Lung (tissue), 13 donors: ENCODE measurements around the gene COPB2. TPM values are rescaled to one million over a fixed set of nuclear protein-coding genes. Genes with fewer than 3 reads are reported as not detected.

Experiments used
- ATAC-seq: fragments of 200-7000 bp; cut with Tn5 transposase; one replicate; pipeline ENCODE4 v1.9.1; 2020; ENCODE audit warnings: moderate number of reproducible peaks; ENCODE audit not compliant: insufficient read depth, low FRiP score
- DNase-seq, 3 donors: peaks; one replicate each; pipeline ENCODE4 v3.0.0-alpha.2; 2013 to 2017
- H3K27ac ChIP-seq, 2 donors: one replicate each; pipeline ENCODE4 v1.5.1; 2013; ENCODE audit warnings: mild to moderate bottlenecking in 2 of 2, moderate library complexity in 2 of 2, control low read depth in 1 of 2, inconsistent platforms in 1 of 2, low read depth in 1 of 2, low read length in 1 of 2
- H3K27me3 ChIP-seq, 3 donors: one replicate each; pipeline ENCODE4 v1.5.1; 2013; ENCODE audit warnings: low read length in 2 of 3; ENCODE audit not compliant: control insufficient read depth in 3 of 3, insufficient read depth in 3 of 3
- H3K36me3 ChIP-seq, 4 donors: one replicate each; pipeline ENCODE4 v1.5.1; 2013; ENCODE audit warnings: low read length in 4 of 4, mild to moderate bottlenecking in 1 of 4, moderate library complexity in 1 of 4; ENCODE audit not compliant: control insufficient read depth in 4 of 4, insufficient read depth in 4 of 4
- H3K4me1 ChIP-seq, 5 donors: one replicate each; pipeline ENCODE4 v1.5.1; 2013; ENCODE audit warnings: low read length in 5 of 5, mild to moderate bottlenecking in 2 of 5, moderate library complexity in 1 of 5; ENCODE audit not compliant: control insufficient read depth in 5 of 5, insufficient read depth in 5 of 5
- H3K4me3 ChIP-seq: one replicate; pipeline ENCODE4 v1.5.1; 2013; ENCODE audit warnings: mild to moderate bottlenecking, control low read depth, moderate library complexity
- H3K9ac ChIP-seq, 2 donors: one replicate each; pipeline ENCODE4 v1.5.1; 2013; ENCODE audit warnings: low read length in 2 of 2, control low read depth in 1 of 2; ENCODE audit not compliant: insufficient read depth in 1 of 2
- H3K9me3 ChIP-seq, 4 donors: one replicate each; pipeline ENCODE4 v1.5.1; 2013; ENCODE audit warnings: low read length in 3 of 4, mild to moderate bottlenecking in 1 of 4, moderate library complexity in 1 of 4; ENCODE audit not compliant: control insufficient read depth in 4 of 4, insufficient read depth in 3 of 4
- CTCF ChIP-seq: IDR thresholded peaks from 2 replicates; pipeline ENCODE4 v1.5.1; 2012; ENCODE audit warnings: mild to moderate bottlenecking; ENCODE audit errors: control extremely low read depth, extremely low read depth
- WGBS, 2 donors: extraction: QIAGEN DNeasy Blood & Tissue Kit; methylation state at CpG; one replicate each; pipeline ENCODE4 v1.1.7; 2013; 5-methylcytosine and 5-hydroxymethylcytosine counted together
- polyA plus RNA-seq, 2 donors: library from polyadenylated mRNA; stranded (reverse); fragments of 200-250 nt; gene quantifications; one replicate each; pipeline ENCODE4 v1.2.1, GENCODE V29; 2013
- small RNA-seq: library from RNA; depleted of rRNA; stranded (forward); fragments of <200 nt; gene quantifications from one replicate; pipeline ENCODE3, GENCODE V24; 2014; ENCODE audit warnings: low replicate concordance
- total RNA-seq, 2 donors: library from RNA; depleted of rRNA in 1 of 2; stranded (reverse); fragments of >200 nt in 1 of 2; gene quantifications; one replicate each; pipeline ENCODE4 v1.2.1, GENCODE V29; 2014 to 2021
- donor health status: control.
- donor health status: control.
- donor health status: Bipolar disorder and iron deficiency.
- donor health status: healthy.
- donor health status: DM: yes; HTN: yes; CAD: no.

COPB2 gene
- total and polyA plus RNA-seq, 4 donors = 36.9 to 136 (median 103) TPM

GRCh38 chr3:139307601-139308555, 81.6 kb downstream of the COPB2 start:
- TF ChIP-seq CTCF = no peak
- DNase-seq = no peak
- 90 to 92% methylated on average over 6 of the region's 6 CpGs for WGBS, 2 donors

More at GRCh38 chr3:139307601-139308555, 81.6 kb downstream of the COPB2 start:
- no peaks in the 10 kb centered on the region for H3K27me3 ChIP-seq
- no peak overlapping the region for H3K9ac ChIP-seq
- no peak overlapping the region for H3K27ac ChIP-seq
- no peaks in the 10 kb centered on the region for H3K36me3 ChIP-seq
- no peak for ATAC-seq
- no peaks in the 10 kb centered on the region for H3K4me1 ChIP-seq
- H3K9me3 ChIP-seq = no peaks in the 10 kb centered on the region
- no peak overlapping the region for H3K4me3 ChIP-seq

Small RNA genes lying within 50 kb of the gene (small RNA-seq; reads per million reads assigned to genes)
- not detected for gene RF00026

Other genes starting within 250 kb of the COPB2 start
- gene MRPS22, start 45.6 kb downstream of the COPB2 start, total RNA-seq = 10 to 100 TPM; 33.2 to 44.7 TPM
- gene MRPS22, start 45.6 kb downstream of the COPB2 start, polyA plus RNA-seq = 10 to 100 TPM; 40.2 TPM
- gene RBP2, start 86.9 kb upstream of the COPB2 start, total RNA-seq = 1 to 10 TPM in 1 of 2 donors, not detected in 1; 1.1 TPM
- gene RBP2, start 86.9 kb upstream of the COPB2 start, polyA plus RNA-seq = 1 to 10 TPM in 1 of 2 donors, under 1 TPM in 1; 0.33 to 1.3 TPM
- 10 to 100 TPM; 13.7 to 53.0 TPM for gene RBP1, start 150.1 kb upstream of the COPB2 start, total RNA-seq
- gene RBP1, start 150.1 kb upstream of the COPB2 start, polyA plus RNA-seq = 10 to 100 TPM in 1 of 2 donors, 1 to 10 TPM in 1; 8.5 to 20.8 TPM